Hindlimb muscle (tissue), 1 donor: ENCODE data around the gene LONP2. TPM values are rescaled to one million over a fixed set of nuclear protein-coding genes. Genes with fewer than 3 reads are reported as not detected.
"Not testable (repeated sequence)": the region's sequence is repeated elsewhere in the genome, so short reads cannot be mapped to it uniquely, and the experiment has no call there.

Experiments used
- DNase-seq: peaks from one replicate; pipeline ENCODE4 v3.0.0-alpha.2; 2013
- polyA plus RNA-seq: library from polyadenylated mRNA; unstranded; fragments of 120-200 nt; gene quantifications from one replicate; pipeline ENCODE4 v1.2.1, GENCODE V29; 2013; ENCODE audit not compliant: insufficient read length

Gene LONP2
- polyA plus RNA-seq, 1 donor: 47.5 TPM

DNA sequence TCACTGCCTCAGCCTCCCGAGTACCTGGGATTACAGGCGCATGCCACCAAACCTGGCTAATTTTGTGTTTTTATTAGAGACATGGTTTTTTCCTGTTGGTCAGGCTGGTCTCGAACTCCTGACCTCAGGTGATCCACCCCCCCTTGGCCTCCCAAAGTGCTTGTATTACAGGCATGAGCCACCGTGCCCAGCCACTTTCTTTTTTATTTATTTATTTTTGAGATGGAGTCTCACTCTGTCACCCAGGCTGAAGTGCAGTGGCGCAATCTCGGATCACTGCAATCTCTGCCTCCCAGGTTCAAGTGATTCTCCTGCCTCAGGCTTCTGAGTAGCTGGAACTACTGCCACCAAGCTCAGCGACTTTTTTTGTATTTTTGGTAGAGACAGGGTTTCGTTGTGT is 158.4 kb downstream of the LONP2 start:
- DNase-seq: not testable (repeated sequence)

DNA sequence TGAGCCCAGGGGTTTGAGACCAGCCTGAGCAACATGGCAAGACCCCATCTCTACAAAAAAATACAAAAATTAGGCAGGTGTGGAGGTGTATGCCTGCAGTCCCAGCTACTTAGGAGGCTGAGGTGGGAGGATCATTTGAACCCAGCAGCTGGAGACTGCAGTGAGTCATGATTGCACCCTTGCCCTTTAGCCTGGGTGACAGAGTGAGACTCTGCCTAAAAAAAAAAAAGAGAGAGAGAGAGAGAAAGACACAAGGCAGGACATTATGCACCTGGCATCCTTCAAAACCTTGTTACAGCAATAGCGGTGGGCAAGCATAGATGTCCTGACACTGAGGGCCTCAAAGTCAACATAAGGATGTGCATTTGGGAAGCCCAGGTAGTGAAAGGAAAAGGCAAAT is 161.1 kb downstream of the LONP2 start:
- no peak for DNase-seq

GRCh38 chr16:48405907-48406306 is 161.8 kb downstream of the LONP2 start:
- no peak for DNase-seq

Other genes with a start within 250 kb of the LONP2 start
- gene ABCC12, start 88.3 kb upstream of the LONP2 start, polyA plus RNA-seq: 0.10 TPM
- gene ABCC11, start 3.2 kb downstream of the LONP2 start, polyA plus RNA-seq: not detected
- 28.2 TPM for gene SIAH1, start 141.1 kb downstream of the LONP2 start, polyA plus RNA-seq